Loucy (cell line): Measurements from ENCODE around the gene TRIB2.

Source experiments
- H2AFZ ChIP-seq: fragments of 200-600 bp; sonication (generic); 2 replicates; pipeline ENCODE4 v1.6.0; 2016; ENCODE audit warnings: antibody characterized with exemption, mild to moderate bottlenecking, low read length, moderate library complexity
- H3F3A ChIP-seq: fragments of 200-600 bp; 2 replicates; pipeline ENCODE4 v1.6.0; 2016; ENCODE audit warnings: antibody characterized with exemption, low read depth, mild to moderate bottlenecking
- H3K27me3 ChIP-seq: fragments of 200-600 bp; sonication (generic); 2 replicates; pipeline ENCODE4 v1.6.1; 2014; ENCODE audit warnings: low read length, mild to moderate bottlenecking; ENCODE audit not compliant: insufficient read depth, poor library complexity, severe bottlenecking
- H3K36me3 ChIP-seq: fragments of 200-600 bp; sonication (generic); 2 replicates; pipeline ENCODE4 v1.6.1; 2016; ENCODE audit warnings: low read length; ENCODE audit not compliant: insufficient read depth
- H3K4me1 ChIP-seq: fragments of 200-600 bp; sonication (generic); 2 replicates; pipeline ENCODE4 v1.5.1; 2014; ENCODE audit warnings: low read length, mild to moderate bottlenecking; ENCODE audit not compliant: insufficient read depth, poor library complexity, severe bottlenecking
- H3K4me2 ChIP-seq: fragments of 200-600 bp; sonication (generic); 2 replicates; pipeline ENCODE4 v1.6.0; 2014; ENCODE audit warnings: antibody characterized with exemption, low read length, low read depth, mild to moderate bottlenecking; ENCODE audit not compliant: poor library complexity, severe bottlenecking
- H3K4me3 ChIP-seq: fragments of 200-600 bp; sonication (generic); 2 replicates; pipeline ENCODE4 v1.5.1; 2014; ENCODE audit warnings: low read length, mild to moderate bottlenecking, mixed read lengths; ENCODE audit not compliant: poor library complexity, severe bottlenecking
- H3K79me2 ChIP-seq: fragments of 200-600 bp; sonication (generic); 2 replicates; pipeline ENCODE4 v1.6.1; 2014; ENCODE audit warnings: low read length; ENCODE audit not compliant: insufficient read depth
- H3K9ac ChIP-seq: fragments of 200-600 bp; sonication (generic); 2 replicates; pipeline ENCODE4 v1.6.0; 2014; ENCODE audit warnings: mild to moderate bottlenecking, low read depth, low read length, moderate library complexity; ENCODE audit not compliant: poor library complexity, severe bottlenecking
- H3K9me2 ChIP-seq: fragments of 200-600 bp; sonication (generic); replicated peaks from 2 replicates; pipeline ENCODE4 v1.6.1; 2016; ENCODE audit warnings: low read depth, low read length, mixed read lengths
- H3K9me3 ChIP-seq: fragments of 200-600 bp; sonication (generic); 2 replicates; pipeline ENCODE4 v1.6.1; 2014; ENCODE audit warnings: mild to moderate bottlenecking, antibody characterized with exemption, low read length, low read depth; ENCODE audit not compliant: insufficient read depth
- H4K20me1 ChIP-seq: fragments of 200-600 bp; sonication (generic); 2 replicates; pipeline ENCODE4 v1.6.0; 2014; ENCODE audit warnings: antibody characterized with exemption, low read length, mild to moderate bottlenecking; ENCODE audit not compliant: insufficient read depth, poor library complexity, severe bottlenecking
- CTCF ChIP-seq: fragments of 200-600 bp; sonication (generic); conservative IDR thresholded peaks from 2 replicates; pipeline ENCODE4 v1.5.1; 2014; ENCODE audit warnings: mild to moderate bottlenecking, antibody characterized with exemption, low read length
- EZH2phosphoT487 ChIP-seq: fragments of 200-600 bp; IDR thresholded peaks from 2 replicates; pipeline ENCODE4 v1.6.1; 2018; ENCODE audit warnings: antibody characterized with exemption, mild to moderate bottlenecking, moderate library complexity, borderline replicate concordance

Gene TRIB2

GRCh38 chr2:12694990-12695774 lies 21.6 kb upstream of the TRIB2 start:
- no peak overlapping the region for H2AFZ ChIP-seq
- H3K9me2 ChIP-seq = no peaks in the 10 kb centered on the region
- H3K4me2 ChIP-seq = no peak overlapping the region
- H3K9me3 ChIP-seq = peaks cover 4% of the 10 kb centered on the region; the same call in 1 of the 2 replicates
- no peaks in the 10 kb centered on the region for H3K27me3 ChIP-seq
- H3F3A ChIP-seq = no peaks in the 10 kb centered on the region
- no peaks in the 10 kb centered on the region for H4K20me1 ChIP-seq
- H3K36me3 ChIP-seq = no peaks in the 10 kb centered on the region
- no peaks in the 10 kb centered on the region for H3K4me1 ChIP-seq
- no peak overlapping the region for H3K4me3 ChIP-seq
- no peak for TF ChIP-seq CTCF
- TF ChIP-seq EZH2phosphoT487 = no peak
- no peak overlapping the region for H3K9ac ChIP-seq
- no peaks in the 10 kb centered on the region for H3K79me2 ChIP-seq

- H3K4me2 ChIP-seq = no peak overlapping the region
- H3K27me3 ChIP-seq = no peaks in the 10 kb centered on the region
- no peaks in the 10 kb centered on the region for H4K20me1 ChIP-seq
- H3F3A ChIP-seq = no peaks in the 10 kb centered on the region
- H3K4me1 ChIP-seq = no peaks in the 10 kb centered on the region
- H3K4me3 ChIP-seq = no peak overlapping the region
- no peaks in the 10 kb centered on the region; the same call in 1 of the 2 replicates for H3K9me3 ChIP-seq
- no peak overlapping the region for H3K9ac ChIP-seq
- H2AFZ ChIP-seq = no peak overlapping the region
- H3K9me2 ChIP-seq = no peaks in the 10 kb centered on the region
- no peak for TF ChIP-seq EZH2phosphoT487
- no peak for TF ChIP-seq CTCF
- no peaks in the 10 kb centered on the region for H3K79me2 ChIP-seq
- no peaks in the 10 kb centered on the region for H3K36me3 ChIP-seq
Measured at GRCh38 chr2:12697617-12698016, 19.1 kb upstream of the TRIB2 start.

- no peaks in the 10 kb centered on the region for H3K79me2 ChIP-seq
- no peak overlapping the region for H2AFZ ChIP-seq
- H3K9me2 ChIP-seq = no peaks in the 10 kb centered on the region
Measured at GRCh38 chr2:12700989-12701388, 15.7 kb upstream of the TRIB2 start.

More at GRCh38 chr2:12700989-12701388, 15.7 kb upstream of the TRIB2 start:
- H3K4me2 ChIP-seq = no peak overlapping the region
- peaks cover 23% of the 10 kb centered on the region for H3K4me1 ChIP-seq
- H3K9ac ChIP-seq = no peak overlapping the region
- no peaks in the 10 kb centered on the region for H3K36me3 ChIP-seq
- no peak overlapping the region for H3K4me3 ChIP-seq
- TF ChIP-seq EZH2phosphoT487 (no peak), CTCF (no peak)
- H3F3A ChIP-seq = 0 out of 2 replicates have a peak, but pooled peaks cover 4% of the 10 kb centered on the region
- H3K9me3 ChIP-seq = no peaks in the 10 kb centered on the region; the same call in 1 of the 2 replicates
- no peaks in the 10 kb centered on the region for H4K20me1 ChIP-seq
- H3K27me3 ChIP-seq = no peaks in the 10 kb centered on the region
